NCI-H2227 (cell line): Measurements from ENCODE around the gene POLR3E.
"Not testable (repeated sequence)": the region's sequence is repeated elsewhere in the genome, so short reads cannot be mapped to it uniquely, and the experiment has no call there.

Experiments
- DNase-seq: peaks from one replicate; lab custom pipeline; 2025; ENCODE audit not compliant: unreplicated experiment; lab: John Stamatoyannopoulos, UW

POLR3E gene

DNA sequence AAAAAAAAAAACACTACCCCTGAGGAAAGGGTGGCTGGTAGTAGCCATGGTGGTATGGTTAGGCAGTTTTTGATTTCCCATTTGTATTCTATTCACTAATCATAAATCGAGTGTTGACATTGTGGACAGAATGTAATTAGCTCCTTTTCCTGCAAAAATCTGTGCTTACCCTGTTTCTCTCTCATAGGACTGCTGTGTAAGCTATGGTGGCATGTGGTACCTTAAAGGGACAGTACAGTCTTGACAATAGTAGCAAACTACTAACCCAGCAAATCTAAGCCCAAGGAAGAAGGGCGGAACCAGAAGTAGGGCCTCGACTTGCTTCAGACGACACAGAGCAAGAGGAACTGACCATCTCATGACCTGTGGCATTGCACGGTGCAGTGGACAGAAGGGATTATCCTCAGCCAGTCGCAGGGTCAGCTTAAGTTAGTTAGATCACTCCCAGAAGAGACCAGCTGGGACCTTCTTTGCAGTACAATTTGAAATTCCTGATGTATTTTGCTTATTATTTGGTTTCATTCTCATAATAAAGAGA is 36.3 kb downstream of the POLR3E start:
- no peak for DNase-seq

GRCh38 chr16:22335668-22336246 is 38.5 kb downstream of the POLR3E start:
- DNase-seq: no peak

GRCh38 chr16:22336581-22336980 is 39.4 kb downstream of the POLR3E start:
- no peak for DNase-seq

DNA sequence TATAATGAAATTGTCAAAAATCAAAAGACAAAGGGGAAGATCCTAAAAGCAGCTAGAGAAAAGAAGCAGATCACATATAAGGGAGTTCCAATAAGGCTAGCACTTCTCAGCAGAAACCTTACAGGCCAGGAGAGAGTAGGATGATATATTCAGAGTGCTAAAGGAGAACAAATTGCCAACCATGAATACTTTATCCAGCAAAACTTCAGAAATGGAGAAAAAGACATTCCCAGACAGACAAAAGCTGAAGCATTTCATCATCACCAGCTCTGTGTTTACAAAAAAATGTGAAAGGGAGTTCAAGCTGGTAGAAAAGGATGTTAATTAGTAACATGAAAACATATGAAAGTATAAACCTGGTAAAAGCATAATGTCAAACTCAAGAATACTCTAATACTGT is 39.8 kb downstream of the POLR3E start:
- DNase-seq: no peak

GRCh38 chr16:22337849-22338635 is 40.8 kb downstream of the POLR3E start:
- DNase-seq: no peak

GRCh38 chr16:22340945-22341344 is 43.7 kb downstream of the POLR3E start:
- DNase-seq: no peak

DNA sequence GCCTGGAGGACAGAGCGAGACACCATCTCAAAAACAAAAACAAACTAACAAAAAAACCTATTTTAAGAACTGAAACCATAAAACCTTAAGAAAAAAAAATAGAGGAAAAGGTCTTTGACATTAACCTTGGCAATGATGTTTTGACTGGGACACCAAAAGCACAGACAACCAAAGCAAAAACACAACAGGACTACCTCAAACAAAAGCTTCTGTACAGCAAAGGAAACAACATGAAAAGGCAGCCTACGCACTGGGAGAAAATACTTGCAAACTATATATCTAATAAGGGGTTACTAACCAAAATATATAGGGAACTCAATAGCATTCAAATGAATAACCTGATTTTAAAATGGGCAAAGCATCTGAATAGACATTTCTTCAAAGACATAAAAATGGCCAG is 44.9 kb downstream of the POLR3E start:
- DNase-seq: no peak

- DNase-seq: no peak
Observed at GRCh38 chr16:22346483-22346882, 49.3 kb downstream of the POLR3E start.

GRCh38 chr16:22347100-22347820 is 50.1 kb downstream of the POLR3E start:
- DNase-seq: no peak

DNA sequence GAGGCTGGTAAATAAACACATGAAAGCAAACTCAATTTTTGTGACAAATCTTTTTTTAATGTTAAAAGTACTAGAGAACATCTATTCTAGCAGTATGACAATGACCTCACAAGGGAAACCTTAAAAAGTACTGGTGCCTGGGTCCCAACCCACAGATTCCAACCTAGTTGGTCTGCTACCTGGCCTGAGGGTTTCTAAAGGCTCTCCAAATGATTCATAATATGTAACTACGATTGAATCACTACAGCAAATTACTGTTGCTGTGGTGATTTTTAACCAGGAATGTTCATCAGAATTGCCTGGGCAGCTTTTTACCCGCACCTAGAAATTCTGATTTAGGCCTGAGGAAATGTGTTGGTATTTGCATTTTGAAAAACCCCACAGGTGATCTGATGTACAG is 51.1 kb downstream of the POLR3E start:
- DNase-seq: no peak

GRCh38 chr16:22351017-22351416 is 53.8 kb downstream of the POLR3E start:
- DNase-seq: not testable (repeated sequence)

- DNase-seq: no peak
Observed at GRCh38 chr16:22352140-22352539, 54.9 kb downstream of the POLR3E start.

- no peak for DNase-seq
Observed at GRCh38 chr16:22352723-22353122, 55.5 kb downstream of the POLR3E start.

DNA sequence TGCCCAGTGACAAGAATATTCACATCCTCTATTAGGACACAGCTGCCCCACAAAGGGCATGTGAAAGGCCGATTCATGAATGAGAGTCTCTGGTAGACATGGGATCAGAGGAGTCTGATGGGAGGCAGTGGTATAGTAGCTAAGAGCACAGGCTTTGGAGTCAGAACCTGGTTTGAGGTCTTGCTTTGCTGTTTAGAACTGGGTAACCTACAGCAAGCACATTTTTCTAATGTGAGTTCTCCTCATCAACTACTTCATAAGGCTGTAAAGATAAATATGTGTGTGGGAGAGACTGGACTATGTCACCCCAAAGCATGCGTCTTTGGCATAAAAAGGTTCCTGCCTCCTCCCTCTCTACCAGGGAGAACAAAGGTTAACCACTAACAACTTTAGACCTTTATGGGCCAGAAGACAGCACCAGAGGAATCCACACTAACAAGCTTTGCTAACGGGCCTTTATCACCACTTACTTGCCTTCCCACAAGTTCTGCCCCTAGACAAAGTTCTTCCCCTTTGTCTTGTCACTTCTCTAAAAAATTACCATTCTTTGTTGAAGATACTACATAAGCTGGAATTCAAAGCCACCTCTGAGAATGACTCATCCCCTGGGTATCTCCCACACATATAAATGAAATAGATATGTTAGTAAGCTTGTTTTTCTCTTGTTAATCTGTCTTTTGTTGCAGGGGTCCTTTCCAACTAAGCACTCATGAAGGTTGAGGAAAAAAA is 56.1 kb downstream of the POLR3E start:
- no peak for DNase-seq

- no peak for DNase-seq
Observed at GRCh38 chr16:22353933-22354541, 56.8 kb downstream of the POLR3E start.

- no peak for DNase-seq
Observed at GRCh38 chr16:22355487-22355908, 58.3 kb downstream of the POLR3E start.

DNA sequence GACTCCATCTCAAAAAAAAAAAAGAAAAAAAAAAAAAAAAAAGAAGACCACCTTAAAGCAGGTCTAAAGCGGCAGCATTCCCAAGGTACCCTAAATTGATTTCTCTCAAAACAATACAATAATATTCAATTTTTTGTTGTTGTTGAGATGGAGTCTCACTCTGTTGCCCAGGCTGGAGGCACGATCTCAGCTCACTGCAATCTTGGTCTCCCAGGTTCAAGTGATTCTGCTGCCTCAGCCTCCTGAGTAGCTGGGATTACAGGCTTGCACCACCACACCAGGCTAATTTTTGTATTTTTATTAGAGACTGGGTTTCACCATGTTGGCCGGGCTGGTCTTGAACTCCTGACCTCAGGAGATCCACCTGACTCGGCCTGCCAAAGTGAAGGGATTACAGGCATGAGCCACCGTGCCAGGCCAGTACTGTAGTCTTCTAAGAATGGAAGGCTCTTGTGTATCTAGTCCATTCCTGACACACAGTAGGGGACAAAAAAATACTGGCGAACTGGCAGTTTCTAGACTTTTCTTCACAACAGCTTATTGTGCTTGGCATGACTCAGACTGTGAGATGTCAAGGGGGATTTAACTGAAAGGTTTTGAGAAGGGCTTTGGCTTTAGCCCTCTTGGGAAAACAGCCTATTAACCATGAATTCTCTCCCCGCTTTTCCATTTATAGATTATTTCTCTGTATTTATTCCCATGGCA is 59.9 kb downstream of the POLR3E start:
- no peak for DNase-seq

GRCh38 chr16:22357635-22357971 is 60.4 kb downstream of the POLR3E start:
- no peak for DNase-seq

DNA sequence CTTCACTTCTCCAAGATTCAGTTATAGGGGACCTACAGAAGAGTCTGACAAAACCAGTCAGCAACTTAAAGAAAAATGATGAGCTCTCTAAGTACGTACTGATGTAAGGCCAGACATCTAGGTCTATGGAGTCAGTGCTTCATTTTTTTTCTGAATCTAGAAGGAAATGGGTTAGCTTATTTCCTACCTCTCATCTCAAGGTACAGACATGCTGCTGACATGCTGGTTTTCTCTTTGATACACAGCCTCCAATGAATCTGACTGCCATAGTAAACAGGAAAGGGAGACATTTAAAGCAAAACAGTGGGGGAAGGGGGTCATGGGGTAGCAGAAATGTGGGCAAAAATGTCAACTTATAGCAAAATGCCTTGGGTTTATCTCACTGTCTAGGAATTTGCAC is 60.8 kb downstream of the POLR3E start:
- DNase-seq: no peak

GRCh38 chr16:22359679-22360078 is 62.5 kb downstream of the POLR3E start:
- no peak for DNase-seq
